ENCODE measurements around the gene TBC1D5. TPM values are rescaled to one million over a fixed set of nuclear protein-coding genes. Genes with fewer than 3 reads are reported as not detected.

The TBC1D5 gene
- total and polyA plus RNA-seq, 2 of the 8 experiments (the other 6 are each of a cell fraction or from before 2014, with no cell fraction given) = 11.0 to 22.9 TPM

DNA sequence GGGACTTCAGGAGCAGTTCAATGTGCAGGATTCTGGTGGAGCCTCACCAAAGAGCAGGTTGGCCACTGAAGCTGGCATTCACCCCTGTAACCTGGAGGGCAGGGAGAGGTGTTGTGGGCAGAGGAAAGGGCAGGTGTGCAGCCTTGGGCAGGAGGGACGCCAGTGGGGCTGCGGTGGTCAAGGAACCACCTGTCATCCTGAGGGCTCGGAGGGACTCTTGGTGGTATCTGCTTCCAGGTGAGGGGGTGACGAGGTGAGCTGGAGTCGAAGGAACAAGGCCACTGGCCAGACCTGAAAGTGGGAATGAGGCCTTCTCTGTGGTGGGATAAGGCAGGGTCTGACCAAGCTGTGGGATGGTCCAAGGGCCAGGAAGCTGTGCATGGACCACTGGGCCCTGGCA is 588.2 kb downstream of the TBC1D5 start:
- no peak overlapping the region for H3K14ac ChIP-seq (ENCODE audit: insufficient read length)
- FAIRE-seq = no peak
- 90% methylated on average over 5 of the region's 5 CpGs; no CpG with 5 or more reads in 1 of the 2 experiments for WGBS, 2 experiments (ENCODE audit: extremely low coverage in 1 of 2, insufficient coverage in 1 of 2, insufficient read length in 1 of 2, insufficient replicate concordance in 2 of 2, low coverage in 1 of 2, low lambda C conversion rate in 2 of 2, missing lambda C conversion rate in 1 of 2)
- no peaks in the 10 kb centered on the region for H4K20me1 ChIP-seq (replicated peaks in 1 of 2; ENCODE audit: control insufficient read depth in 1 of 2, insufficient read depth in 2 of 2, low read length in 2 of 2)
- H3K36me3 ChIP-seq (ENCODE audit: control insufficient read depth in 2 of 4, insufficient read depth in 4 of 4, low read length in 3 of 4) = peaks cover 0 to 2% (median 0%) of the 10 kb centered on the region in 4 experiments; a peak in 1 of 8 replicates
- no peak overlapping the region for H2AK5ac ChIP-seq (ENCODE audit: low read depth, low read length)
- H2AFZ ChIP-seq (ENCODE audit: low read length) = no peak overlapping the region
- no peak overlapping the region for H3K18ac ChIP-seq (ENCODE audit: extremely low read depth, low read length)
- DNase-seq (ENCODE audit: low read depth in 1 of 2, low spot score in 2 of 2) = no peak
- TF ChIP-seq SAP30 (IDR thresholded peaks at IDR 0.05; ENCODE audit: insufficient read depth, insufficient replicate concordance, low read length) (no peak), NANOG (IDR thresholded peaks at IDR 0.05; ENCODE audit: insufficient read depth, low read depth, low read length, poor library complexity, severe bottlenecking) (no peak), GTF2F1 (IDR thresholded peaks at IDR 0.05; ENCODE audit: borderline replicate concordance, low read depth, low read length) (no peak), CREB1 (IDR thresholded peaks at IDR 0.05) (no peak), MAFK (IDR thresholded peaks at IDR 0.05; ENCODE audit: low read depth, low read length) (no peak), KDM5A (IDR thresholded peaks at IDR 0.05; ENCODE audit: low read length) (no peak), CBX8 (IDR thresholded peaks at IDR 0.05; ENCODE audit: borderline replicate concordance, low read depth, low read length) (no peak), SRF (IDR thresholded peaks at IDR 0.05; ENCODE audit: low read depth, low read length) (no peak)
- TF ChIP-seq, protein P1, sequence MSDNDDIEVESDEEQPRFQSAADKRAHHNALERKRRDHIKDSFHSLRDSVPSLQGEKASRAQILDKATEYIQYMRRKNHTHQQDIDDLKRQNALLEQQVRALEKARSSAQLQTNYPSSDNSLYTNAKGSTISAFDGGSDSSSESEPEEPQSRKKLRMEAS (IDR thresholded peaks at IDR 0.05) = no peak
- TF ChIP-seq, protein P2, sequence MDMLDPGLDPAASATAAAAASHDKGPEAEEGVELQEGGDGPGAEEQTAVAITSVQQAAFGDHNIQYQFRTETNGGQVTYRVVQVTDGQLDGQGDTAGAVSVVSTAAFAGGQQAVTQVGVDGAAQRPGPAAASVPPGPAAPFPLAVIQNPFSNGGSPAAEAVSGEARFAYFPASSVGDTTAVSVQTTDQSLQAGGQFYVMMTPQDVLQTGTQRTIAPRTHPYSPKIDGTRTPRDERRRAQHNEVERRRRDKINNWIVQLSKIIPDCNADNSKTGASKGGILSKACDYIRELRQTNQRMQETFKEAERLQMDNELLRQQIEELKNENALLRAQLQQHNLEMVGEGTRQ (IDR thresholded peaks at IDR 0.05; ENCODE audit: low read length) = no peak
- no peaks in the 10 kb centered on the region for H3K4me1 ChIP-seq (replicated peaks in 1 of 4; ENCODE audit: control insufficient read depth in 3 of 4, insufficient read depth in 4 of 4, low read length in 3 of 4)
- H2BK20ac ChIP-seq (ENCODE audit: low read length) = no peak overlapping the region
- H2BK5ac ChIP-seq (ENCODE audit: low read depth, low read length) = peak overlapping the region; percentile 17; the same call in 1 of the 2 replicates
- no peak overlapping the region for H3K9ac ChIP-seq (replicated peaks in 1 of 4; ENCODE audit: extremely low read depth in 1 of 4, low read depth in 3 of 4, low read length in 3 of 4)
- H3K4me3 ChIP-seq (ENCODE audit: extremely low read depth in 1 of 4, insufficient read depth in 2 of 4, low read depth in 3 of 4, low read length in 4 of 4) = no peak overlapping the region
- no peak overlapping the region for H3K4ac ChIP-seq (replicated peaks; ENCODE audit: insufficient read length, low read depth, low read length)
- no peak overlapping the region; the same call in 1 of the 2 replicates for H4K8ac ChIP-seq (ENCODE audit: extremely low read depth, insufficient read depth, low read length)
- H3K23me2 ChIP-seq (ENCODE audit: low read depth, low read length) = no peaks in the 10 kb centered on the region
- H4K91ac ChIP-seq (replicated peaks; ENCODE audit: insufficient read length, low read length) = no peak overlapping the region
- no peaks in the 10 kb centered on the region for H3K79me2 ChIP-seq (ENCODE audit: control insufficient read depth in 1 of 2, insufficient read depth in 2 of 2, low read length in 2 of 2)
- H3K27me3 ChIP-seq (replicated peaks in 1 of 4; ENCODE audit: control insufficient read depth in 3 of 4, extremely low read depth in 1 of 4, insufficient read depth in 3 of 4, low read length in 3 of 4) = peaks cover 0 to 1% (median 0%) of the 10 kb centered on the region in 4 experiments; a peak in 1 of 7 replicates
- H2BK12ac ChIP-seq (ENCODE audit: low read depth, low read length) = no peak overlapping the region
- H2BK120ac ChIP-seq (replicated peaks; ENCODE audit: low read depth, low read length) = no peak overlapping the region
- no peak overlapping the region for H4K5ac ChIP-seq (ENCODE audit: insufficient read length, low read depth, low read length)
- POLR2A ChIA-PET (ENCODE audit: partially characterized antibody) = no interaction called here
- H3K23ac ChIP-seq (ENCODE audit: insufficient read length) = no peak overlapping the region
- no peaks in the 10 kb centered on the region for H3K9me3 ChIP-seq (ENCODE audit: insufficient read depth in 2 of 2, low read depth in 1 of 2, low read length in 1 of 2)
- H3K27ac ChIP-seq (ENCODE audit: low read depth, low read length) = no peak overlapping the region
- no peak overlapping the region for H3K56ac ChIP-seq (replicated peaks; ENCODE audit: insufficient read length, low read depth, low read length)
- H2BK15ac ChIP-seq (ENCODE audit: low read length) = 0 out of 2 replicates have a peak overlapping the region, but pooled peaks have one; percentile 10
- no peak overlapping the region for H3K4me2 ChIP-seq (ENCODE audit: insufficient read depth in 1 of 2, low read depth in 2 of 2, low read length in 2 of 2)
- H3K79me1 ChIP-seq (ENCODE audit: low read depth, low read length) = no peaks in the 10 kb centered on the region
- CTCF ChIA-PET (ENCODE audit: partially characterized antibody) = interaction anchor here (0.6 to 0.8 kb wide), 4 partner anchors 8 to 270 kb away, joined by 3 read pairs; no protein-coding TSS in a partner anchor
